Ishikawa (cell line): ENCODE data around the gene ERG.

Experiments
- CEBPB ChIP-seq: IDR thresholded peaks from 2 replicates; pipeline ENCODE4 v1.6.1; 2012
- CREB1 ChIP-seq: IDR thresholded peaks from 2 replicates; pipeline ENCODE4 v1.6.1; 2012; ENCODE audit warnings: low read depth
- EGR1 ChIP-seq: IDR thresholded peaks from 2 replicates; pipeline ENCODE4 v1.6.1; 2012
- EP300 ChIP-seq: IDR thresholded peaks from 2 replicates; pipeline ENCODE4 v1.6.1; 2012; ENCODE audit warnings: borderline replicate concordance
- FOXM1 ChIP-seq: IDR thresholded peaks from 2 replicates; pipeline ENCODE4 v1.6.1; 2012; ENCODE audit warnings: low read depth, borderline replicate concordance
- MAX ChIP-seq: IDR thresholded peaks from 2 replicates; pipeline ENCODE4 v1.6.1; 2012
- NFIC ChIP-seq: IDR thresholded peaks from 2 replicates; pipeline ENCODE4 v1.6.1; 2012
- RAD21 ChIP-seq: IDR thresholded peaks from 2 replicates; pipeline ENCODE4 v1.6.1; 2012; ENCODE audit warnings: low read depth
- REST ChIP-seq: IDR thresholded peaks from 2 replicates; pipeline ENCODE4 v1.6.1; 2012; ENCODE audit warnings: low read depth, mild to moderate bottlenecking
- TAF1 ChIP-seq: IDR thresholded peaks from 2 replicates; pipeline ENCODE4 v1.6.1; 2012; ENCODE audit warnings: low read depth, mild to moderate bottlenecking
- TCF12 ChIP-seq: IDR thresholded peaks from 2 replicates; pipeline ENCODE4 v1.6.1; 2012; ENCODE audit warnings: low read depth
- TEAD4 ChIP-seq: IDR thresholded peaks from 2 replicates; pipeline ENCODE4 v1.6.1; 2012
- USF1 ChIP-seq: IDR thresholded peaks from 2 replicates; pipeline ENCODE4 v1.6.1; 2012
- YY1 ChIP-seq: IDR thresholded peaks from 2 replicates; pipeline ENCODE4 v1.6.1; 2012; ENCODE audit warnings: low read depth
- ZBTB7A ChIP-seq: IDR thresholded peaks from 2 replicates; pipeline ENCODE4 v1.6.1; 2012; ENCODE audit warnings: low read depth

Gene ERG

GRCh38 chr21:38494703-38495102 lies 3.6 kb downstream of the ERG start:
- TF ChIP-seq USF1: no peak
- no peak for TF ChIP-seq TCF12
- no peak for TF ChIP-seq MAX
- TF ChIP-seq FOXM1: no peak
- TF ChIP-seq YY1: no peak
- TF ChIP-seq NFIC: no peak
- TF ChIP-seq RAD21: no peak
- no peak for TF ChIP-seq ZBTB7A
- TF ChIP-seq CREB1: no peak
- TF ChIP-seq EGR1: no peak
- TF ChIP-seq REST: no peak
- no peak for TF ChIP-seq CEBPB
- TF ChIP-seq TEAD4: no peak
- no peak for TF ChIP-seq TAF1

GRCh38 chr21:38494251-38494642 lies 4.0 kb downstream of the ERG start:
- no peak for TF ChIP-seq CREB1
- no peak for TF ChIP-seq YY1
- TF ChIP-seq REST: no peak
- TF ChIP-seq RAD21: no peak
- no peak for TF ChIP-seq TAF1
- TF ChIP-seq CEBPB: no peak
- no peak for TF ChIP-seq TCF12
- TF ChIP-seq MAX: no peak
- no peak for TF ChIP-seq EP300
- TF ChIP-seq ZBTB7A: no peak
- no peak for TF ChIP-seq EGR1
- no peak for TF ChIP-seq FOXM1
- no peak for TF ChIP-seq USF1
- TF ChIP-seq NFIC: no peak
- no peak for TF ChIP-seq TEAD4

- TF ChIP-seq YY1 (no peak), MAX (no peak), ZBTB7A (no peak), TAF1 (no peak), RAD21 (no peak), USF1 (no peak), REST (no peak)
Measured at GRCh38 chr21:38493549-38494250, 4.6 kb downstream of the ERG start.

GRCh38 chr21:38492007-38492406 lies 6.3 kb downstream of the ERG start:
- no peak for TF ChIP-seq TEAD4
- TF ChIP-seq NFIC: no peak
- TF ChIP-seq EP300: no peak
- no peak for TF ChIP-seq ZBTB7A
- no peak for TF ChIP-seq REST
- no peak for TF ChIP-seq FOXM1
- TF ChIP-seq MAX: no peak
- TF ChIP-seq TCF12: no peak
- no peak for TF ChIP-seq CREB1
- TF ChIP-seq EGR1: no peak
- no peak for TF ChIP-seq RAD21
